GM19438 (cell line): ENCODE results near the gene ANTKMT.

Source experiments
- ATAC-seq: cut with Tn5 transposase; IDR thresholded peaks from one replicate; pipeline ENCODE4 v1.9.1; 2021; ENCODE audit warnings: low read depth; ENCODE audit not compliant: unreplicated experiment

Gene ANTKMT

DNA sequence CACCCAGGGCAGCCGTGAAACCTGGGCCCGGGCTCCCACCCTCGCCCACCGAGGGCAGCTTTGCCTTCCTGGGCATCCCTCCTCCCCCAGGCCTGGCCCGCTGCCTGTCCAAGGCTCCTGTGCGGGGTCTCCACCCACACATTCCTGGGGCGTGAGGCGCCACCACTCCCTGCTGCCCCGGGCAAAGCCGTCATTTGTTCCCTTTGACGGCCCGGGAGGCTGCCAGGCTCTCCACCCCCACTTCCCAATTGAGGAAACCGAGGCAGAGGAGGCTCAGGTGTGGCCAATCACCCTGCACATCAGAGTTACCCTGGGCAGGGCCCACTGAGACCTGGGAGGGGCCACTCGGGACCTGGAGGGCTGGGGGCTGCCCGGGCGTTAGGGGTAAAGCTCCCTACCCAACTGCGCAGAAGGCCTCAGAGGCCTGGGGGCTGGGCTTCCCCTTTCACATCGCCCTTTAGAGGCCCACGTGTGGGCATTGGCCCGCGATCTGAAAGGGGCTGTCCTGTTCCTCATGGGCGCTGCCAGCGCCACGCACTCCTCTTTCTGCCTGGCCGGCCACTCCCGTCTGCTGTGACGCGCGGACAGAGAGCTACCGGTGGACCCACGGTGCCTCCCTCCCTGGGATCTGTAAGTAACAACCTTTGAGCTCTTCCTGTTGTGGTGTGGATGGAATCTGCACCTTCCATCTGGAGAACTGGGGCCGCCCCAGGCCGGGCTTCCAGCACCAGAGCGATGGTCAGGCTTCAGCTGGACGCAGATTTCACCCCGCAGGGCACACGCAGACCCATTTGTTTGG lies 39.8 kb downstream of the ANTKMT start, which contains the start of gene MSLN:
TSS of gene MSLN (plus strand) at position 190 of the 799 bp plus-strand sequence. CDS start 1,947 bp downstream, outside the sequence.
- ATAC-seq: no peak

DNA sequence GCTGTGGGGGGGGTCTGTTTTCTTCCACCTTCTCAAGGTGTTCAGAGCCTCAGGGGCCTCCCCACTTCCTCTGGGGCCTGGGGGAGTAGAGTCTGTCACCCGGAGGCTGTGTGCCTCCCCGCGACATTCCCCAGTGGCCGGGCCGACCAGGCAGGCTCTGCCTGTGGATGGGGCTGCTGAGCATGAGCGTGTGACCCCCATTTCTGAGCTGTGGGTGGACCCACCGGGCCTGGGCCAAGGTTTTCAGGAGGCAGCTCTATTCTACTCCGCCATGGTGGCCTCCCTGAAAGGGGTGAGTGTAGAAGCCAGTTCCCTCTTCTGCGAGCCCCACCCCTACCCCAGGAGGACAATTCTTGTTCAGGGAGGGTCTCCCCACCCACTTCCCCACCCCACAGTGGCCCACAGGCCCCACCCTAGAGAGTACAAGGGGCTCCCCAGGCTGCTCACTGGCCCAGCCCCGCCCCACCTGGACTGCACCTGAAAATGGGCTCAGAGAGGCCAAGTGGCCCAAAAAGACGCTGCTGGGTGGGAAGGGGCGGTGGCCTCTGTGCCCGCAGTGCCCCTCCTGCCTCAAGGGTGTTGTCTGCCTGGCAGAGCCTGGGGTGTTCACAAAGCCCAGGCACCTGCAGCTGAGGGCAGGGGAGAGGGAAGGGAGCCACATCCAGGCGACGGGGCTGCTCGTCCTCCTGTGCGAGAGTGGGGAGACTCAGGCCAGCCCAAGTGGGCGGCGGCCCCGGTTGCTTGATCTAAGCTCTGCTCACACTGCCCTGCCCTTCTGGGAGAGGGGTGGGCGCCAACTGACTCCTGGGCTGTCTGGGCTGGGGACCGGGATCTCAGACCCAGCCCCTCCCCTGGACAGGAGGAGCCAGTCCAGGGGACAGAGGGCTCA lies 40.9 kb downstream of the ANTKMT start:
- ATAC-seq: no peak

DNA sequence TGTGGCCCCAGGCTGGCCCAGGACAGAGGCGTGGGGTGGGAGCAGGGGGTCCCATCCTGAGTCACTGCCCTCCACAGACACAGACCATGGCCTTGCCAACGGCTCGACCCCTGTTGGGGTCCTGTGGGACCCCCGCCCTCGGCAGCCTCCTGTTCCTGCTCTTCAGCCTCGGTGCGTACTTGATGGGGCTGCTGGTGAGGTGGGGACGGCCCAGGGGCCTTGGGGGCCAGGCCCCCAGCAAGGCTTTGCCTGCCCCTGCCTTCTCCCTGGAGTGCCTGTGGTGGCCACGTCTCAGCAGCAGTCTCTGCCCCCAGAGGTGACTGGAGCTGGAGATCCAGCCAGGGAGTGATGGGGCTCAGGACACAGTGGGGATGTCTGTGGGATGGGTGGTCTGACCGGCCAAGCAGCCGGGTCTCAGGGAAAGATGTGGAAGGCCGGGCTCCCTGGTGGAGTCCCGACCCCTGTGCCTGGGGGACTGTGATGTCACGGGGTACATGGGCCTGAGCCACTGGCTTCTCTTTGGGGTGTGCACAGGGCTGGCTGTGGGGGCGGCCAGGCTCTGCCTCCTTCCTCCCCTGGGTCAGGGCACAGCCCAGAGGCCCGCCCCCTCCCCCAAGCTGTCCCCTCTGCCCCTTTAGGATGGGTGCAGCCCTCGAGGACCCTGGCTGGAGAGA lies 41.8 kb downstream of the ANTKMT start:
- no peak for ATAC-seq

DNA sequence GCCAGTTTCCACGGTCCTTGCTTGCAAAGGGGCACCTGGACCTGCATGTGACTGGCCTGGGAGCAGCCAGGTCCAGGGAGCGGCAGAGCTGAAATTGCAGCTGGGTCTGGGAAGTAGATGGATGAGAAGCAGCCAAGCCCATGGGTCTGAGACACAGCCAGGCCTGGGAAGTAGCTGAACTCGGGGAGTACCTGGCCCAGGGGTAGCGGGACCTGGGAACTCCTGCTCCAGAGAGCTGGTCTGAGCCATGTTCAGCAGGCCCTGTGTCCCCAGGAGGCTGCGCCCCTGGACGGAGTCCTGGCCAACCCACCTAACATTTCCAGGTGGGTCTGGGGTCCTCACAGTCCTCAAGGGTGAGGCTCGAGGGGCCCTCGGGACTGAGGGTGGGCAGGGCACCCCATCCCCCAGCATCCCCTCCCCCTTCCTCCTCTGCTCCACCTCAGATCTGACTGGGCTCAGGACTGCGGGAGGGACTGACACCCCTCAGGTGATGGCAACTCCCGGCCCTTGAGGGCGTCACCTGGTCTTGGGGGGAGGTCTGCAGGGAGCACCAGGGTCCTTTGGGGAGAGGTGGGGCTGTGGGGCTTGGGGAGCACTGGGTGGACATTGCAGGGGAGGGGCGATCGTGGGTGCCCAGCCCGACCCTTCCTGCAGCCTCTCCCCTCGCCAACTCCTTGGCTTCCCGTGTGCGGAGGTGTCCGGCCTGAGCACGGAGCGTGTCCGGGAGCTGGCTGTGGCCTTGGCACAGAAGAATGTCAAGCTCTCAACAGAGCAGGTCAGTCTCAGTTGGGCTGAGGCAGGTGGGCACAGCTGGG lies 42.6 kb downstream of the ANTKMT start:
- no peak for ATAC-seq

DNA sequence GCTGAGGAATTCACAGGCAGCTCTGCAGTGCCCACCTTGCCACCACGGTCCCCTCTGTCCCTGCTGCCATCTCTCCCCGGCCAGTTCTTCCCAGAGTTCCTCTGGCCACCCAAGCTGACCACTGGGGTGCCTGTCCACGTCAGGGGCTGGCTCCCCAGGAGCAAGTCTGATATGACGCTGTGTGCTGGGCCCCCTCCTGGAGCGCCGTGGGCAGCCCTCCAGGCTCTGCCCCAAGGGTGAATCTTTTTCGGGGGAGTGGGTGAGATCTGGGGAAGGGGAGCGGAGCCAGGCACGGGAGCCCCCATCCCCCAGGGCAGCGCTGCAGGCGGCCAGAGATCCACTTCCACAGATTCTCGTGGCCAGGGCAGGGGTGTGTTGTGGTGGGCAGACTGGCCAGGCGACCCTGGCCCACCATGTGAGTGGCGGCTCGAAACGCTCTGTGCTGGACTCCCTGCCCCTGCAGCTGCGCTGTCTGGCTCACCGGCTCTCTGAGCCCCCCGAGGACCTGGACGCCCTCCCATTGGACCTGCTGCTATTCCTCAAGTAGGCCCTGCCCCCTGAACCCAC lies 43.3 kb downstream of the ANTKMT start:
- no peak for ATAC-seq

DNA sequence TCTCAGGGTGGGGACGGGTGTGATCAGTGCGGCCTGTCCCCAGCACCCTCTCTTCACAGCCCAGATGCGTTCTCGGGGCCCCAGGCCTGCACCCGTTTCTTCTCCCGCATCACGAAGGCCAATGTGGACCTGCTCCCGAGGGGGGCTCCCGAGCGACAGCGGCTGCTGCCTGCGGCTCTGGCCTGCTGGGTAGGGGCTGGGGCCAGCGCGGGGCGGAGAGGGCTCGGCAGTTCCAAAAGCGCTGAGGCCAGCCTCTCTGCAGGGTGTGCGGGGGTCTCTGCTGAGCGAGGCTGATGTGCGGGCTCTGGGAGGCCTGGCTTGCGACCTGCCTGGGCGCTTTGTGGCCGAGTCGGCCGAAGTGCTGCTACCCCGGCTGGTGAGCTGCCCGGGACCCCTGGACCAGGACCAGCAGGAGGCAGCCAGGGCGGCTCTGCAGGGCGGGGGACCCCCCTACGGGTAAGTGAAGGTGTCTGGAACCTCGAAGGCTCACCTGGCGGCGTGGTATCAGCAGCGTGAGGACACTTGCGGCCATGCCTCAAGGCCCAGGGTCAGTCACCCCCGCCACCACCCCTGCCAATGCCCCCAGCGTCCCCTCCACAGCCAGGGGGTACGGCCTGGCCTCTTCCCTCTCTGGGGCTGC lies 44.0 kb downstream of the ANTKMT start:
- no peak for ATAC-seq

DNA sequence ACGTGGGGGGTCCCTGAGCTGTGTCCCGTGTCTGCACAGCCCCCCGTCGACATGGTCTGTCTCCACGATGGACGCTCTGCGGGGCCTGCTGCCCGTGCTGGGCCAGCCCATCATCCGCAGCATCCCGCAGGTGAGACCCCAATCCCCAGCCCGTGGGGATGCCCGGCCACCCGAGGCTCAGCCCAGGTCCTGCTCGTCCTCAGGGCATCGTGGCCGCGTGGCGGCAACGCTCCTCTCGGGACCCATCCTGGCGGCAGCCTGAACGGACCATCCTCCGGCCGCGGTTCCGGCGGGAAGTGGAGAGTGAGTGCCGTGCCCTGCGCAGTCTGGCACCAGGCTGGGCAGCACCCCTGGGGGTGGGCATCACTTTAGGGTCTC lies 44.5 kb downstream of the ANTKMT start:
- no peak for ATAC-seq

DNA sequence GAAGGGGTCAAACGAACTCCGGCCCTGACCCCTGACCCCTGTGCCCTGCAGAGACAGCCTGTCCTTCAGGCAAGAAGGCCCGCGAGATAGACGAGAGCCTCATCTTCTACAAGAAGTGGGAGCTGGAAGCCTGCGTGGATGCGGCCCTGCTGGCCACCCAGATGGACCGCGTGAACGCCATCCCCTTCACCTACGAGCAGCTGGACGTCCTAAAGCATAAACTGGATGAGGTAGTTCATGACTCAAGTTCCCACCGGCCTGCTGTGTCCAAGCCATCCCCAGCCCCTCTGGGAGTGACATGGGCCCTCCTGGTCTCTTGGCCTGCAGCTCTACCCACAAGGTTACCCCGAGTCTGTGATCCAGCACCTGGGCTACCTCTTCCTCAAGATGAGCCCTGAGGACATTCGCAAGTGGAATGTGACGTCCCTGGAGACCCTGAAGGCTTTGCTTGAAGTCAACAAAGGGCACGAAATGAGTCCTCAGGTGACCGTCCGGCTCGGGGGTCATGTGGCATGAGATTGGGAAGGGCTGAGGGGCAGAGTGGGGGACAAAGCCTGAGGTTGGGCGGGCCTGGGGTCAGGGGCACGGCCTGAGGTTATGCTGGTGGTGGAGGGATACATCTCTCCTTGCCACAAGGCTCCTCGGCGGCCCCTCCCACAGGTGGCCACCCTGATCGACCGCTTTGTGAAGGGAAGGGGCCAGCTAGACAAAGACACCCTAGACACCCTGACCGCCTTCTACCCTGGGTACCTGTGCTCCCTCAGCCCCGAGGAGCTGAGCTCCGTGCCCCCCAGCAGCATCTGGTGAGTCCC lies 45.3 kb downstream of the ANTKMT start:
- no peak for ATAC-seq

DNA sequence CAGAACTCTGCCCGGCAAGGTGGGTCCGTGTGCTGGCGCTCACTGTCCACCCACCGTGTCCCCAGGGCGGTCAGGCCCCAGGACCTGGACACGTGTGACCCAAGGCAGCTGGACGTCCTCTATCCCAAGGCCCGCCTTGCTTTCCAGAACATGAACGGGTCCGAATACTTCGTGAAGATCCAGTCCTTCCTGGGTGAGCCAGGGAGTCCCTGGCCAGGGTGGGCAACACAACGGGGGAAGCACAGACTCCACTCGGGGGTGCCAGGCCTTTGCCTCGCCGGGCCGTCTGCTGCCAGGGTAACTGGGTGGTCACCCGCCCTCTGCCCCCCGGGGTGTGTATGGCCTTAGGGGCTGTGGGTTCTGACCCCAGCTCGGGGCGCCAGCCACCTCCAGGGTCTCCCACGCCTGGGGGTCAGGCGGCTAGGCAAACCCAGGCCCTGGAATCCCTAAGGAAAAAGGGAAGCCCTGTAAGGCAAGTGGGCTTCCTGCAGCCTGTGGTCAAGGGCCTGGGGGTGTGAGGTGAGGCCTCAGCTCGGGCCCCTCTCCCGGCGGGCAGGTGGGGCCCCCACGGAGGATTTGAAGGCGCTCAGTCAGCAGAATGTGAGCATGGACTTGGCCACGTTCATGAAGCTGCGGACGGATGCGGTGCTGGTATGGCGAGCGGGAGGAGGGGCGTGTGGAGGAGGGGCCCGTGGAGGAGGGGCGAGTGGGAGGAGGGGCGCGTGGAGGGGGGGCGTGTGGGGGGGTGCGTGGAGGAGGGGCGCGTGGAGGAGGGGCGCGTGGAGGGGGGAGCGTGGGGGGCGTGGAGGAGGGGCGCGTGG lies 46.1 kb downstream of the ANTKMT start:
- no peak for ATAC-seq

DNA sequence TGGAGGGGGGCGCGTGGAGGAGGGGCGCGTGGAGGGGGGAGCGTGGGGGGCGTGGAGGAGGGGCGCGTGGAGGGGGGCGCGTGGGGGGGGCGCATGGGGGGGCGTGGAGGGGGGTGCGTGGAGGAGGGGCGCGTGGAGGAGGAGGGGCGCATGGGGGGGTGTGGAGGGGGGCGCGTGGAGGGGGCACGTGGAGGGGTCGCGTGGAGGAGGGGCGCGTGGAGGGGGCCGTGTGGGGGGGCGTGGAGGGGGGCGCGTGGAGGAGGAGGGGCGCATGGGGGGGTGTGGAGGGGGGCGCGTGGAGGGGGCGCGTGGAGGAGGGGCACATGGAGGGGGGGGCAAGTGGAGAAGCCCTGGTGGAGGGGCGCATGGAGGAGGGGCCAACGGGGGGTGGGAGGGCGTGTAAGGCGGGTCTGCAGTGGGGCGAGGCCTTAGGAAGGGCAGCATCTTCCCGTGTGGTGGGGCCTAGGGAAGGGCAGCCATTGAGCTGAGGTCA lies 46.8 kb downstream of the ANTKMT start:
- ATAC-seq: no peak

DNA sequence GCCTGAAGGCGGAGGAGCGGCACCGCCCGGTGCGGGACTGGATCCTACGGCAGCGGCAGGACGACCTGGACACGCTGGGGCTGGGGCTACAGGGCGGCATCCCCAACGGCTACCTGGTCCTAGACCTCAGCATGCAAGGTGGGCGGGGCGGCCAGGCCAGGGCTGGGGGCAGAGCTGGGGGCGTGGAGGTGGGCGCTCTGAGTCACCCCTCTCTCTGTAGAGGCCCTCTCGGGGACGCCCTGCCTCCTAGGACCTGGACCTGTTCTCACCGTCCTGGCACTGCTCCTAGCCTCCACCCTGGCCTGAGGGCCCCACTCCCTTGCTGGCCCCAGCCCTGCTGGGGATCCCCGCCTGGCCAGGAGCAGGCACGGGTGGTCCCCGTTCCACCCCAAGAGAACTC lies 47.5 kb downstream of the ANTKMT start:
- no peak for ATAC-seq

DNA sequence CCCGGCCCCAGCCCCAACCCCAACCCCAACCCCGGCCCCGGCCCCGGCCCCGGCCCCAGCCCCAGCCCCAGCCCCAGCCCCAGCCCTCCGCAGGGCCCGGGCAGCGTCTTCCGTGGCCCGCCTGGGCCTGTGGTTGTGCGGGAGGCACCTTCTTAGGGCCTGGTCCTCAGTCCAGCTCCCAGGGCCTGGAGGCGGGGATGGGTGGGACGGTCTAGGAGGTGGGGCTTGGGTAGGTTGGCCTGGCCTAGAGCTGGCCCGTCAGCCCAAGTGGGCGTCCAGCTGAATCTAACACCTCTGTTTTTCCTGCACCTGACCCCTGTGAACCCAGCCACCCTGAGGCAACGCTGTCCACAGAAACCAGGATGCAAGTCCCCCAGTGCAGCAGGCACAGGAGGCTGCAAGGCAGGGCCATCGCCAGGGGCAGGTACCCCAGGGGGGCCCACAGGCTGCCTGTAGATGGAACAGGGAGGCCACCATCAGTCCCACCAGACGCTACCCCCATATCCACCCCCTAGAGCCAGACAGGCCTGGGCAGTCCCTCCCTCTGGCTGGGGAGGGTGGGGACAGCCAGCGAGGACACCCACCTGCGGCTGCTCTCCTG lies 48.3 kb downstream of the ANTKMT start:
- ATAC-seq: no peak

DNA sequence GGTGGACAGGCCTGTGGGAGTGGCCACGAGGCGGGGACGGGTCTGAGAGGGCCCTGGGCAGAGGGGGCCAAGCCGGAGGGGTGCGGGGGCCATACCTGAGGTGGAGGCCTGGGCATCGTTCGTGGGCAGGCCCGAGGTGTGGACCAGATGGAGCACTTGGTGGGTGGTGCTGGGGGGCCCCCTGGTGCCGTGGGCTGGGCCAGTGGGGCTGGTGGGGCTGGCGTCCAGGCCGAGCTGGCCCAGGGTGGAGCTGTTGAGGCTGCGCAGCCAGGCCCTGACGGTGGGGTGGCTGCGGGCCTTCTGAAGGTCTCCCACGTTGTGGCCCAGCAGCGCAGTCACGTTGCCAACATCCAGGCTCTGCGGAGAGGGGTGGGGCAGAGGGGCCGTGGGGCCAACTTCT lies 49.0 kb downstream of the ANTKMT start:
- no peak for ATAC-seq

DNA sequence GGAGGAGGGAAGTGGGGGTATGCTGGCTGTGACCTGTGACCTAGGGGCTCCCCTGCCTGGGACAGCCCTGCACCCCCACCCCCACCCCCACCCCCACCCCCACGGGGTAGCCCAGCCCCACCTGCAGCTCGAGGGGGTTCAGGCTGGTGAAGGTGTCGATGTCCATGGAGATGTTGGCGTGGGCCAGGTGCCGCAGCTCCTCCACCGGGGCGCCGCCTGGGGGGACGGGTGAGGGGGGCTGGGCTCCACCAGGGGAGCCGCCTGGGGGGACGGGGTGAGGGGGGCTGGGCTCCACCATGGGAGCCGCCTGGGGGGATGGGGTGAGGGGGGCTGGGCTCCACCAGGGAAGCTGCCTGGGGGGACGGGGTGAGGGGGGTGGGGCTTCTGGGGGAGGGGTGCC lies 49.5 kb downstream of the ANTKMT start:
- no peak for ATAC-seq
